Fibroblast of lung (primary cell): ENCODE results near the gene ATP6V0D1. TPM values are rescaled to one million over a fixed set of nuclear protein-coding genes. Genes with fewer than 3 reads are reported as not detected.

Experiments used
- DNase-seq, 2 donors: peaks; one replicate each; pipeline versions ENCODE4 v3.0.0 to v3.0.0-alpha.2; 2010; ENCODE audit warnings: low read depth in 2 of 2
- H2AFZ ChIP-seq: 2 replicates; pipeline ENCODE4 v1.5.1; 2012; ENCODE audit warnings: low read length, control low read depth, inconsistent platforms
- H3K27ac ChIP-seq: 2 replicates; pipeline ENCODE4 v1.5.1; 2011; ENCODE audit warnings: low read length, control low read depth; ENCODE audit not compliant: insufficient read depth
- H3K27me3 ChIP-seq: 2 replicates; pipeline ENCODE4 v1.5.1; 2011; ENCODE audit warnings: mild to moderate bottlenecking, low read length; ENCODE audit not compliant: control insufficient read depth, insufficient read depth
- H3K36me3 ChIP-seq: 2 replicates; pipeline ENCODE4 v1.5.1; 2011; ENCODE audit warnings: low read length; ENCODE audit not compliant: control insufficient read depth, insufficient read depth
- H3K4me1 ChIP-seq: 2 replicates; pipeline ENCODE4 v1.5.1; 2011; ENCODE audit warnings: low read length; ENCODE audit not compliant: control insufficient read depth, insufficient read depth; ENCODE audit errors: extremely low read depth
- H3K4me2 ChIP-seq: 2 replicates; pipeline ENCODE4 v1.5.1; 2011; ENCODE audit warnings: low read length, control low read depth; ENCODE audit not compliant: insufficient read depth; ENCODE audit errors: extremely low read depth
- H3K4me3 ChIP-seq, 4 experiments: fragments of 200-600 bp in 1 of 4; sonication (generic) in 1 of 4; replicated peaks in 1 of 4; 2 replicates each; pipeline ENCODE4 v1.5.1; 2011 to 2016; ENCODE audit warnings: low read length in 4 of 4, low read depth in 3 of 4, mild to moderate bottlenecking in 3 of 4, control low read depth in 2 of 4, inconsistent platforms in 1 of 4, mixed read lengths in 1 of 4; ENCODE audit not compliant: insufficient read depth in 1 of 4; ENCODE audit errors: control extremely low read depth in 1 of 4
- H3K79me2 ChIP-seq: 2 replicates; pipeline ENCODE4 v1.5.1; 2012; ENCODE audit warnings: mild to moderate bottlenecking, low read length, inconsistent platforms; ENCODE audit not compliant: control insufficient read depth, insufficient read depth
- H3K9ac ChIP-seq: 2 replicates; pipeline ENCODE4 v1.5.1; 2011; ENCODE audit warnings: mild to moderate bottlenecking, low read length, control low read depth; ENCODE audit not compliant: insufficient read depth
- H3K9me3 ChIP-seq: 2 replicates; pipeline ENCODE4 v1.5.1; 2012; ENCODE audit warnings: low read depth, low read length; ENCODE audit not compliant: control insufficient read depth, insufficient read depth
- H4K20me1 ChIP-seq: 2 replicates; pipeline ENCODE4 v1.5.1; 2011; ENCODE audit warnings: low read length; ENCODE audit not compliant: control insufficient read depth, insufficient read depth; ENCODE audit errors: extremely low read depth
- EZH2 ChIP-seq: IDR thresholded peaks from 2 replicates; pipeline ENCODE4 v1.5.1; 2012; ENCODE audit warnings: low read length, control low read depth, mild to moderate bottlenecking; ENCODE audit errors: missing control alignments
- polyA plus RNA-seq, 2 donors: library from polyadenylated mRNA; depleted of rRNA in 1 of 2; stranded (reverse) in 1 of 2; unstranded in 1 of 2; fragments of >200 nt; gene quantifications; 2 replicates each; pipeline ENCODE4 v1.2.1, GENCODE V29; 2011 to 2012; ENCODE audit warnings: missing spikeins in 1 of 2
- total RNA-seq: library from RNA; depleted of rRNA; stranded (reverse); fragments of >200 nt; gene quantifications from 2 replicates; pipeline ENCODE4 v1.2.1, GENCODE V29; 2014
- TF ChIP-seq, protein P1 (sequence below), 2 donors: IDR thresholded peaks in 1 of 2; conservative IDR thresholded peaks in 1 of 2; 1 replicate in 1 of 2; 2 replicates in 1 of 2; pipeline ENCODE4 v1.5.1; 2011 to 2012; ENCODE audit warnings: low read length in 2 of 2, control low read depth in 1 of 2, inconsistent platforms in 1 of 2, low read depth in 1 of 2, mild to moderate bottlenecking in 1 of 2

ATP6V0D1 gene
- total and polyA plus RNA-seq, 2 donors (not counting 1 experiment from before 2014, with no cell fraction given) = 91.2 to 183 TPM

DNA sequence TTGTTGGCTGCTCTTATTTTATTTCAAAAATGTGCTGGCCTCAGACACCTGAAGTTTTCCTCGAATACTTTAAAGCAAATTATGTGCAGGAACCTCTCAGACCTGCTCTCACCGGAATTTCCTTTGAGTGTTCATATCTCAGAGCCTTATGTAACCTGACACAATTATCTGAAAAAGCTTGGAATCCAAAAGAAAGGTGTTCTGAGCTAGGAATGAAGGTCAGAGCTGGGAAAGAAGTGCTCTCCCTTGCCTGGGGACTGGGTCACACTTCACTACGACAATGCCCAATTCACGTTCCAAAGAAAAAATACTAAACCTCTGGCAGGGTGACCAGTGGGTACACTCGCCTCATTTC is 56.7 kb downstream of the ATP6V0D1 start:
- H2AFZ ChIP-seq = no peak overlapping the region
- TF ChIP-seq, protein P1, sequence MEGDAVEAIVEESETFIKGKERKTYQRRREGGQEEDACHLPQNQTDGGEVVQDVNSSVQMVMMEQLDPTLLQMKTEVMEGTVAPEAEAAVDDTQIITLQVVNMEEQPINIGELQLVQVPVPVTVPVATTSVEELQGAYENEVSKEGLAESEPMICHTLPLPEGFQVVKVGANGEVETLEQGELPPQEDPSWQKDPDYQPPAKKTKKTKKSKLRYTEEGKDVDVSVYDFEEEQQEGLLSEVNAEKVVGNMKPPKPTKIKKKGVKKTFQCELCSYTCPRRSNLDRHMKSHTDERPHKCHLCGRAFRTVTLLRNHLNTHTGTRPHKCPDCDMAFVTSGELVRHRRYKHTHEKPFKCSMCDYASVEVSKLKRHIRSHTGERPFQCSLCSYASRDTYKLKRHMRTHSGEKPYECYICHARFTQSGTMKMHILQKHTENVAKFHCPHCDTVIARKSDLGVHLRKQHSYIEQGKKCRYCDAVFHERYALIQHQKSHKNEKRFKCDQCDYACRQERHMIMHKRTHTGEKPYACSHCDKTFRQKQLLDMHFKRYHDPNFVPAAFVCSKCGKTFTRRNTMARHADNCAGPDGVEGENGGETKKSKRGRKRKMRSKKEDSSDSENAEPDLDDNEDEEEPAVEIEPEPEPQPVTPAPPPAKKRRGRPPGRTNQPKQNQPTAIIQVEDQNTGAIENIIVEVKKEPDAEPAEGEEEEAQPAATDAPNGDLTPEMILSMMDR (conservative IDR thresholded peaks at IDR 0.05 in 1 of 2, IDR thresholded peaks at IDR 0.05 in 1 of 2; ENCODE audit: low read depth in 1 of 2, low read length in 2 of 2) = no peak
- no peak for TF ChIP-seq EZH2
- no peak for DNase-seq
- no peaks in the 10 kb centered on the region for H3K4me1 ChIP-seq
- no peak overlapping the region for H3K4me3 ChIP-seq
- H3K9ac ChIP-seq = no peak overlapping the region
- no peaks in the 10 kb centered on the region for H3K79me2 ChIP-seq
- H3K27ac ChIP-seq = no peak overlapping the region
- no peaks in the 10 kb centered on the region for H3K9me3 ChIP-seq
- H4K20me1 ChIP-seq = no peaks in the 10 kb centered on the region
- no peak overlapping the region for H3K4me2 ChIP-seq
- H3K36me3 ChIP-seq = no peaks in the 10 kb centered on the region
- peaks cover 19% of the 10 kb centered on the region for H3K27me3 ChIP-seq

DNA sequence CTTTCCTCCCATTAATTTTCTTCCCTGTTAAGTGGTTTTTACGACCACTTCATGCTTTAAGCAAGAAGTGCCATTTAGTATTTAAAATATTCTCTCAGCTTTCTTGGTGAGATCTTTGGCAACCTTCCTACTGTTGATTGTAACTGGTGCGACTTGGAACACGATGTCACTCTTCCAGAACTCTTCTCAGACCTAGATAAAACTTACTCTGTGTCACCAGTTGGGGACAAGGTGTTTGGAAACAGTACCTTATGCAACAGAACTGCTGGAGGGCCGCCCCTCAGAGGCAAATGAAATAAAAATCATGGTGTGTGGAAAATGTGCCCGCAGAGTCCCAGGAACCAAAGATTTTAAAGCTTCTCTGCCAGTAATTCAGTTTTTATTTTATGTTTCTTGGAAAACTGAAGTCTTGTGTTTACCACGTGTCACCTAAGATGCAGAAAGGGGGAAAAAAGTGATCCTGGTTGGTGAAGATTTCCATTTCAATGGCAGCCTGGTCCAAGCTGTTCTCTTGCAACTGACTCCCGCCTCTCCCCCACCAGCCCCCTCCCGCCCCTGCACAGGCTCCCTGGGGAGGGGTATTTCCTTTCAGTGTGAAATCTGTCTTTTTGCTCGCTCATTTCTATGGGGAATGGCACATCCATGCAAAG is 57.2 kb downstream of the ATP6V0D1 start:
- no peak overlapping the region for H3K27ac ChIP-seq
- H3K36me3 ChIP-seq = no peaks in the 10 kb centered on the region
- H3K27me3 ChIP-seq = peaks cover 14% of the 10 kb centered on the region
- no peaks in the 10 kb centered on the region for H3K9me3 ChIP-seq
- no peaks in the 10 kb centered on the region for H3K79me2 ChIP-seq
- H3K4me2 ChIP-seq = no peak overlapping the region
- H3K4me3 ChIP-seq = no peak overlapping the region
- no peak overlapping the region for H3K9ac ChIP-seq
- H4K20me1 ChIP-seq = no peaks in the 10 kb centered on the region
- DNase-seq = no peak
- no peak overlapping the region for H2AFZ ChIP-seq
- no peaks in the 10 kb centered on the region for H3K4me1 ChIP-seq
- TF ChIP-seq EZH2 = no peak
- TF ChIP-seq, protein P1 (conservative IDR thresholded peaks at IDR 0.05 in 1 of 2, IDR thresholded peaks at IDR 0.05 in 1 of 2; ENCODE audit: low read depth in 1 of 2, low read length in 2 of 2) = no peak

DNA sequence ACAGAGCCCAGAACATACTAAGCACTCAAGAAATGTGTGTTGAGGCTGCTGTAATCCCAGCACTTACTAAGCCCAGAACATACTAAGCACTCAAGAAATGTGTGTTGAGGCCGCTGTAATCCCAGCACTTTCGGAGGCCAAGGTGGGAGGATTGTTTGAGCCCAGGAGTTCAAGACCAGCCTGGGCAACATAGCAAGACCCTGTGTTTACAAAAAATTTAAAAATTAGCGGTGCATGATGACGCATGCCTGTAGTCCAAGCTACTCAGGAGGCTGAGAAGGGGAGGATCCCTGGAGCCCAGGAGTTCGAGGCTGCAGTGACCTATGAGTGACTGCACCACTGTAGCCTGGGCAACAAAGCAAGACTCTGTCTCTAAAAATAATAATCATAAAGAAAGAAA is 57.9 kb downstream of the ATP6V0D1 start:
- Histone ChIP-seq H3K4me1 (no peaks in the 10 kb centered on the region), H4K20me1 (no peaks in the 10 kb centered on the region), H3K27me3 (peaks cover 11% of the 10 kb centered on the region), H3K4me2 (no peak overlapping the region), H3K9me3 (no peaks in the 10 kb centered on the region), H3K79me2 (no peaks in the 10 kb centered on the region), H3K36me3 (no peaks in the 10 kb centered on the region), H3K9ac (no peak overlapping the region), H2AFZ (no peak overlapping the region), H3K27ac (no peak overlapping the region), H3K4me3 (no peak overlapping the region)
- no peak for TF ChIP-seq EZH2
- TF ChIP-seq, protein P1 (conservative IDR thresholded peaks at IDR 0.05 in 1 of 2, IDR thresholded peaks at IDR 0.05 in 1 of 2; ENCODE audit: low read depth in 1 of 2, low read length in 2 of 2) = no peak
- DNase-seq = no peak
